ENCODE results near the gene RDH8.
A peak's percentile ranks its signal among the peaks of the same experiment; 100 is the strongest.
"Not testable (repeated sequence)": the region's sequence is repeated elsewhere in the genome, so short reads cannot be mapped to it uniquely, and the experiment has no call there.

RDH8 gene

DNA sequence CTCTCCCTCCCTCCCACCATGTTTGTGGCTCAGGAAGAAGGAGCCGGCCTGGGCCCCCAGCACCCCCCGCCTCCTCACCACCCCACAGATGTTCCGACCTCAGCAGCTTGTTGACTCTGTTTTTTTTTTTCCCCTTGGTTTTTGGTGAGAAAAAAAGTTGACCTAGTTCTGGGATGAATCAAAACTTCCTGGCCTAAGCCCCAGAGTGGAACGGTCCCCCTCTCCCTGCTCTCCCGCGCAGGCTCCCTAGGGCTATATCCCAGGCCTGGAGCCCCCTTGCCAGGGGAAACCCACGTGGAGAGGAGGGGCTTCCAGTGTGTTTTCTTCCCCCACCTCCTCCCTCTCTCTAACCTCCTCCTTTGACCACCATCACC, 7.0 kb upstream of the RDH8 start:
- peak; percentile 29 for DNase-seq

DNA sequence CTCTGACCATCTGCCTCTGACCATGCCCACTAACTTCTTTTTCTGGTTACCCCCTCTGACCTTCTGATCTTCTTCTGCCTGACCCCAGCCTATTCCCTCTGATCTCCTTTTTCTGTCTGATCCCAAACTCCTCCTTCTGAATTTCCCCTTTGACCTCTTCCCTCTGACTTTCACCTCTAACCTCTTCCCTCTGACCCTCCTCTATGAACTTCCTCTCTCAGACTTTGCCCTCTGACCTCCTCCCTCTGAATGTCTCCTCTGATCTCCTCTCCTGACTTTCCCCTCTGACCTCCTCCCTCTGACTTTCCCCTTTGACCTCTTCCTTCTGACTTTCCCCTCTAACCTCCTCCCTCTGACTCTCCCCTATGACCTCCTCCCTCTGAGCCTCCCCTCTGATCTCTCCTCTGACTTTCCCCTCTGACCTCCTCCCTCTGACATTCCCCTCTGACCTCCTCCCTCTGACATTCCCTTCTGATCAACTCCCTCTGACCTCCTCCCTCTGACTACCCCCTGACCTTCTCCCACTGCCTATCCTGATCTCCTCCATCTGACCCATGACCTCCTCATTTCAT, 6.4 kb upstream of the RDH8 start:
- no peak for DNase-seq

DNA sequence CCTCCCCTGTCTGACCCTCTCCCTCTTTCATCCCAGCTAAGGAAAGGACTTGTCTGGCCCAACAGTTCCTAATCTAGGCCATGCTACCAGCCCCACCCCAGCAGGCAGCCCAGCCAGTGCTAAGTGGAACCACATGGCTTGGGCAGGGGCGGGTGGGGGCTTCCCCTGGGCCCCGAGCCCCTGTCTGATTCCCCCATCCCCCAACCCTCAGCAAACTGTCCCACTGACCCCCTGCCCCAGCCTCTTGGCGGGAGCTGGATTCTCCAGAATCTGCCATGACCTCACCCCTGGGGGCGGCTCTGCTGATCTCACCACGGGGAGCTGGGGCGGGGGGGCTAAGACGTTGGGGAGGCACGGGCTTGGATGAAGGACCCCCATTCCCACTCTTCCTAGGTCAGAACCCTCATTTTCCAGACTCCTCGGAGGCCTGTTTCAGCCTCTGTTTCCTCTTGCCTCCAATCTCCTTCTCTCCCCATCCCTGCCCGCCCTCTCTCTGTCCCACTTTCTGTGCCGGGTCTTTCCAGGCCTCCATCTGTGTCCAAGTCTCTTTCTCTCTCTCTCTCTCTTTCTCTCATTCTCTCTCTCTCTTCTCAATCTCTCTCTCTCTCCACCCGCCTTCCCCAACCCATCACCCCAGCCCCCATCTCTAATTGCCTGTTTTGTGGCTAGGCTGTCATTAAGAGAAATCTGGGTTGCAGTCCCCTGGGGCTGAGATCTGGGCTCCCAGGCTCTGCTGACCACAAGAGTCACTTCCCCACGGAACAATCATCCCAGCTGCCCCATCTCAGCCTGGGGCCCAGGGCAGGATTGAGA, 5.7 kb upstream of the RDH8 start:
- no peak for DNase-seq

DNA sequence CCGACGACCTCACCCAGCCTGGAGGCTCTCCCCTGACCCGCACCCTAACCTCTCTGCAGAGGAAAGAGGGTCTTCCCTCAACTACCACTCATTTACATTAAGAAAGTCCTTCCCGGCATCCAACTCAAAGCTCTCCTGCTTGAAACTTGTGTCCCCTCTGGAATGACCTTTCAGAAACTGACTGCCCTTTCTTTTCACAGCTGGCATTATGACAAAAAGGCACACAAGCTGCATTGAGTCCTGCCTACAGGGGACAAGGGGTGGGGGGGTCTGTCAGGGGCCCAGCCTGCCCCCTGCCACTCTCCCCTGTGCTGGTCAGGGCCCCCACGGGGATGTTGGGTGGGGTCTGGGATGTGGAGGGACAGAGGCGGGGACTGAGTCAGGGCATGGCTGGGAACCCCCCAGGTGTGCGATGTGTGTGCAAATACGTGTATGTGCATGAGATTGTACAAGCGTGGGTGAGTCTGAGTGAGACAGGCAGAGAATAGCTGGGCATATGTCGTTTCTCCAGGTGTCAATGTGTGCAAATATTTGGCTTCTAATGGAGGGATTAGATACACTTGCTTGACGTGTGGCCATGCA, 5.0 kb upstream of the RDH8 start:
- no peak for DNase-seq

DNA sequence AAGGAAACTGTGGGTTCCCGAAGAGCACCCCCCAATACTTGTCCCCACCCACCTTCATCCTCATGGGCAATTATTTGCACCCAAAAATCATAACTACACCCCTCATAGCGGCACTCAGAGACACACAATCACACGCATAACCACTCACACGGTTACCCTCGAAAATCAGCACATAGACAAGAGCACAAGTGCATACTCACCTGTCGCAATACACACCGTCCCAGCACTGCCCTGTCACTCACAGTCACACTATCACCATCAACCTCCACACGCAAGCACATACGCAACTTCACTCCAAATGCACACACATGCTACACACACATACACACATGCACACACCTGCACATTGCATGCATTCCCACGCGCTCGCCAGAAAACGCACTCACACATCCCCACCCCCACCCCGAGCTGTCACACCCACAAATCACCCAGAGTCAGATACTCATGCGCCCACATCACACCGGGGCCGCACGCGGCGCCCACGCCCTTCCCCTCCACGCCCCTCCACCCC, 3.5 kb upstream of the RDH8 start:
- DNase-seq = peak; percentile 15

DNA sequence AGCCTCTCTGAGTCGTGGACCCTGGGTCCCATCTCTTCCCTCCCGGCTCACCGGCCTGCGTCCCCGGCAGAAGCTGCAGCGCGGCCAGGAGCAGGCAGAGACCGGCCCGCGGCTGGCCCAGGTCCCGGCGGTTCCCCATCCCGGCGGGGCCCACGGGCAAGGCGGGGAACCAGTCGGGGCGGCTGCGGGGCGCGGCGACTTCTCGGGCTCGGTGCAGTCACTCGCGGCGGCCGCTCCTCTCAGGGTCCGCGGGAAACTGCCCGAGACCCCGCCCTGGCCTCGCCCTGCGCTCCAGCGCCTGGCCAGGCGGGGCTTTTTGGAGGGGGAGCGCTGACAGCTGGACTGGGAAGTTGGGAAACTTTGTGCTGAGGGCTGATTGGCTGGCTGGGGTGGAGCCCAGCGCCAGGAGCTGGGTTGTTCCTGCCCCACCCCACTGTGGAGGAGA, 3.0 kb upstream of the RDH8 start, which contains the start of gene COL5A3:
Gene COL5A3 (minus strand): TSS at position 258 of the 445 bp plus-strand sequence. CDS start 119 bp downstream, at position 139.
- no peak for DNase-seq

DNA sequence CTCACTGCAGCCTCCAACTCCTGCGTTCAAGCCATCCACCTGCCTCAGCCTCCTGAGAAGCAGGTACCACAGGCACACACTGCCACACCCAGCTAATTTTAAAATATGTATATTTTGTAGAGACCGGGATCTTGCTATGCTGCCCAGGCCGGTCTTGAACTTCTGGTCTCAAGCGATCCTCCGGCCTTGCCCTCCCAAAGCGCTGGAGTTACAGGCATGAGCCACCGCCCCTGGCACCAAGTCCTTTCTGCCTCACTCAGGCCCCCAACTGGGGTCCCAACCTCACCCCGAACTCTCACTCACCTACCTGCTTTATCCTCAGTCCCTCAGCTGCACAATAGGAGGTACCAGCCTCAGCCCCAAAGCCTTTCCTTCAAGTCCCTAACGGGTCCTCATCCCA, 2.3 kb upstream of the RDH8 start:
- DNase-seq = no peak

DNA sequence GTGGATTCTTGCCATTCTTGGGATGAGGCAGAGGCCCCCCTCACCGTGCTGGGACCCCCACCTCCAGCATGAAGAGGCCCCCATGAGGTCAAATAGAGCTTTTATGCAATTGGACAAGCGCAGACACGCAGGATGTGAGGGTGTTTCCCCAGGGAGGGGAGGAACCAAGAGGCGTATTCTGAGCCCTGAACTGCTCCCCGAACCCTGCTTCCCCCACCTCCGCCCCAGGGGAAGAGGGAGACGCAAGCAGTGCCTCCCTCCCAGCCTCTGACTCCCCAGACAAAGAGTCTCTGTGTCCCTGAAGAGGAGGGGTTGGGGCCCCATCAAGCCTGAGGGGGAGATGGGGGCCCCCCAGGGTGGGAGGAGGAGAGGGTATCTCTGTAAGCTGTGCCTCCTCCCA, 1.3 kb upstream of the RDH8 start:
- no peak for DNase-seq

DNA sequence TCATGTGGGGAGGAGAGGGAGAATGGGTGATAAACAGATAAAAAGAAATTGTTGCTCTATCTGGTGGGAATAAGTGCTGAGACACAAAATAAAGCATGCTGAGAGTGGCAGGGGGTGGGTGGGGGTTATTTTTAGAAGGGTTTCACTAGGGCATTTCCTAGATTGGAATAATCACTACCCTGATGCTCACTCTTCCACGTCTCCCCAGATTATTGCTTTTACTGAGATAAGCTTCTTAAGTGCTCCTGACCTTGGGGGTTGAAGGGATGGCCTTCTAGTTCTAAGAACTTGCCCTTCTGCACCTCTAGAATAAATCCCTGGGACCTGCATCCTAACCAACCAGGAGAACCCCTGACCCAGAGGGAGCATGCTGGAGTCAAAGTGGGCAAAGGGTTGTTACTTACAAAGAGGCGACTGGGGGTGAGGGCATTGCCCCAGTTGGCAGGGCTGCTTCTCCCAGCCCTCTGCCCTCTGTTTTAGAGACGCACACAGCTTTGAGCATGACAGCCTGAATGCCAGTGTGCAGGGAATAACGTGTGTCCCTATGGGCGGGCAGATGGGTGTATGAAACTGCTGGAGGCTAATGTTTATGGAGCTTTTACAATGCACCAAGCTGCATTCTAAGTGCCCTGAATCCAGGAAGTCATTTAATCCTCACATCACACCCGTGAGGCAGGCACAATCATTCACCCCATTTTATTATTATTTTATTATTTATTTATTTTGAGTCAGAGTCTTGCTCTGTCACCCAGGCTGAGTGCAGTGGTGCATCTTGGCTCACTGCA, 743 bp downstream of the RDH8 start:
- DNase-seq = no peak

DNA sequence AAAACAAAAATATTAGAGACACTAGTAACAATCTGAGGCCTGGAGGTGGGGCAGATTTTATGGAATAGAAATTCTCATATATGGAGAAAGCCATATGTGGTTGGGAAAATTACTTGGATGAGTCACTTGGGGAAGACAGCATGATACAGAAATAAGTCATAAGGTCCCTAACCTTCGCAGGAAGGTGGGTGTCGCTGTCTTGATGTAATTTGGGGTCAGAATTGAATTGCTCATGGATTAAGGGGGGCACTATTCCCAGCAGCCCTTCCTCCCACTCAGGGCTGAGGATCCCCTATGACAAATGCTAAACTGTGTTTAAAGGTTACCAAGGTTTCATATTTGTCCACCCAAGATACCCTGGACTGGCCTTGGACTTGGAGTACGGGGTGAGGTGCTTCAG, 5.0 kb downstream of the RDH8 start:
- no peak for DNase-seq

DNA sequence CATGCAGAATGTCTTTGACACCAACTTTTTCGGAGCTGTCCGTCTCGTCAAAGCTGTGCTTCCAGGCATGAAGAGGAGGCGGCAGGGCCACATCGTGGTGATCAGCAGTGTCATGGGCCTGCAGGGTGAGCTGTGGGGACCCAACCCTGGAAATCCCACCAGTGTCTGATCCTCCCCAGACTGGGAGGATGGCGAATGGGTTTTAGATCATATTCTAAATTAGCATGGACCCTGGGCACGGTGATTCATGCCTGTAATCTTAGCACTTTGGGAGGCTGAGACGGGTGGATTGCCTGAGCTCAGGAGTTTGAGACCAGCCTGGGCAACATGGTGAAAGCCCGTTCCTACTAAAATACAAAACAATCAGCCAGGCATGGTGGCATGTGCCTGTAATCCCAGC, 5.5 kb downstream of the RDH8 start:
- no peak for DNase-seq

DNA sequence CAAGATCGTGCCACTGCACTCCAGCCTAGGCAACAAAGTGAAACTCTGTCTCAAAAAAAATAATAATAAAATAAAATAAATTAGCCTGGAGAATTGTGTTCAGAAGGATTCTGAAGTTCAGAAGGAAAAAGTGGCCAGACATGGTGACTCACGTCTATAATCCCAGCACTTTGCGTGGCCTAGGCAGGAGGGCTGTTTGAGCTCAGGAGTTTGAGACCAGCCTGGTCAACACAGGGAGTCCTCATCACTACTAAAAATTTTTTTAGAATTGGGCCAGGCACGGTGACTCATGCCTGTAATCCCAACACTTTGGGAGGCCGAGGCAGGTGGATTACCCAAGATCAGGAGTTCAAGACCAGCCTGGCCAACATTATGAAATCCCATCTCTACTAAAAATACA, 6.0 kb downstream of the RDH8 start:
- DNase-seq = no peak

DNA sequence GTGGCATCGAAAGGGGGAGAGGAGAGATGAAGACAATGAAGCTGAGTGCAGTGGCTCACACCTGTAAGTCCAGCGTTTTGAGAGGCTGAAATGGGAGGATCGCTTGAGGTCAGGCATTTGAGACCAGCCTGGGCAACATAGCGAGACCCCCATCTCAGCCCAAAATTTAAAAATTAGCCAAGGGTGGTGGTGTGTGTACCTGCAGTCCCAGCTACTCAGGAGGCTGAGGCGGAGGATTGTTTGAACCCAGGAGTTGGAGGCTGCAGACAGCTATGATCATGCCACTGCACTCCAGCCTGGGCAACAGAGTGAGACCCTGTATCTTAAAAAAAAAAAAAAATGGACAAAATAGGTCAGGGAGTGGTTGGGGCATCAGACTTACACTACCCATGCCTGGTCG, 7.6 kb downstream of the RDH8 start:
- no peak for DNase-seq

DNA sequence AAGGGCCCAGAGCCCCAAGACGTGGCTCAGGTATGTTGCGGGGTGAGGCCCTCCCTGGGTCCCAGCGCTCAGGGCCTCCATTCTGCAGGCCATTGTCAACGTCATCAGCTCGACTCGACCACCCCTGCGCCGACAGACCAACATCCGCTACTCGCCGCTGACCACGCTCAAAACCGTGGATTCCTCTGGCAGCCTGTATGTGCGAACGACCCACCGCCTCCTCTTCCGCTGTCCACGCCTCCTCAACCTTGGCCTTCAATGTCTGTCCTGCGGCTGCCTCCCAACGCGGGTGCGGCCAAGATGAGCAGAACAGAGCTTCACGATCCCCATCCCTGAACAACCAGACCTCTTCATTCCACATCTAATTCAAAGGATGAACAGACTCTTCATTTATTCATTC, 8.2 kb downstream of the RDH8 start:
- no peak for DNase-seq

DNA sequence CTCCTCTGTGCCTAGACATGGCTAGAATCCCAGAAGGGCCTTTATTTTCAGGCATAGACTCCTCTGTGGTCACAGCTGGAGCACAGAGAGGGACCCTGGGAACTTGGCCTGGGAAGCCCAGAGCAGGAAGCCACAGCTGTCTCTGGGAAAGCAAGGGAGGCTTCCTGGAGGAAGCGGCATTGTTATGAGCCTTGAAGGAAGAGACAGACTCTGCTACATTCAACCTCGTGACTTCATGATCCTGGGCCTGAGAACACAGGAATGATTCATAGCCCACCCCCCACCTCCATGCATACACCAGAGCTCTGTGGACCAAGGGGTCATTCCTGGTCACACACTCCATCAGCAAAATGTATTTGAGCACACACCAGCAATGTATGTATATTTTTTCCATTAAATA, 8.6 kb downstream of the RDH8 start:
- DNase-seq = no peak

DNA sequence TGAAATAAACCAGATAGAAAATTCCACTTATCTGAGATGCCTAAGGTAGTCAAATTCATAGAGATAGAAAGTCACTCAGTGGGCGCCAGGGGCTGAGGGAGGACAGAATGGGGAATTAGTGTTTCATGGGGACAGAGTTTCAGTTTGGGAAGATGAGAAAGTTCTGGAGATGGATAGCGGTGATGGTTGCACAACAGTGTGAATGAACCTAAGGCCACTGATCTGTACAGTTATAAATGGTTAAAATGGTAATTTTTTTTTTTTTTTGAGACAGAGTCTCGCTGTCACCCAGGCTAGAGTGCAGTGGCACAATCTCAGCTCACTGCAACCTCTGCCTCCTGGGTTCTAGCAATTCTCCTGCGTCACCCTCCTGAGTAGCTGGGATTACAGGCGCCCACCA, 9.8 kb downstream of the RDH8 start:
- not testable (repeated sequence) for DNase-seq

DNA sequence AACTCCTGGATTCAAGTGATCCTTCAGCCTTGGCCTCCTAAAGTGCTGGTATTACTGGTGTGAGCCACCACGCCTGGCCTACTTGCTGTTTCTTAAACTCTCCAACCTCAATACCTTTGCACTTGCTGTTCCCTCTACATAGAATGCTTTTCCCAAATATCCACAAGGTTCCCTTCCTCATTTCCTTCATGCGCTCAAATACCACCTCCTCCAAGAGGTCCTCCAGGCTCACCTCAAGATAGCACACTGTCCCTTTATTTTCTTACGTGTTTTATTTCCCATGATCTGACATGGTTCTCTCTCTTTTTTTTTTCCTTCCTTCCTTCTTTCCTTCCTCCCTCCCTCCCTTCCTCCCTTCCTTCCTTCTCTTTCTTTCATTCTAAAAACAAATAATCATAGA, 13.5 kb downstream of the RDH8 start:
- DNase-seq = no peak

DNA sequence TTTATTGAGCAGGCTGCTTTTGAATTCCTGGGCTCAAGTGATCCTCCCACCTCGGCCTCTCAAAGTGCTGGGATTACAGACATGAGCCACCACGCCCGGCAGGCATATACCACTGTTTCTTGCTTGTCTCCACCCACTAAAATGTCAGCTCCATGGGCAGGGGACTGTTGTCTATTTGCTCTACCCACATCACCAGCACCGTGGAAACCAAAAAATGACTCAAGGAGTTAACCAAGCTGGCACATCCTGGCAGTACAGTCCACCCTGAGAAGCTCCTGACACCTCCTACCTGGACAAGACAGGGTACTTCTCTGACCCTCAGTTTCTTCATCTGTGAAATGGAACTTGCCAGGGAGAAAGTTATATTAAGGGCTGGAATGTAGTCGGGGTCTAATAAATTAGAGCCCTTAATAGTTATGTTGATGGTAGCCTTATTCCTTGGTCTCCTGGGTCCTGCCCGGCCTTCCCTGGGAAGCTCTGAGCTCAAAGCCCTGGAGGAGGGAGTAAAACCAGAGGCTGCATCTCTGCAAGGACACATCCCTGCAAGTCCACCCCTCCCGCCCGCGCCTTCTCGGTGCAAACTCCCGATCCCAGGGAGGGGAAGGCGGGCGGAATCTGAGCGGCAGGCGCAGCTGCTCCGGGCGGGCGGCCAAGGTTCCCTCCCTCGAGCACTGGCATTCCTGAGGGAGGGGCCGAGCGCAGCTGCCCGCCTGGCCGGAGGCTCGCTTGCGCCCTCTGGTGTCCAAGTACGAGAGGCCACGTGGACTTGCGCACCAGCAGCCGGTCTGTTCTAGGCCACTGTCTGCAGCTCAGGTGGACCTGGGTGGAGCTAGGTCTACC, 14.1 kb downstream of the RDH8 start:
- DNase-seq = peak; percentile 59

DNA sequence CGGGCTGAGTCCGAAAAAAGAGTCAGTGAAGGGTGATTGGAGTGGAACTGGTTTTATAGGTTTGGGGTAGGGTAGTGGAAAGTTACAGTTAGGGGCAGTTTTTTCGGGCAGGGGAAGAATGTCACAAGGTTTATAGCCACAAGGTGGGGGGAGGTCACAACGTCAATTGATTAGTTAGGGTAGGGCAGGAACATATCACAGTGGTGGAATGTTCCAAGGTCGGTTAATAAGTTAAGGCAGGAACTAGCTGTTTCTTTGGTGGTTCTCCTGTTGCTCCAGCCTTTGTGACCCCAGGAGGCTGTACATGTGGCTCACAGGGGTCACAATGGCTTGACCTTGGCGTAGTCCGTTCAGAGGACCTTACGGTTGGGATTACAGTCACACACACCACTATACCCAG, 20.3 kb downstream of the RDH8 start:
- no peak for DNase-seq

DNA sequence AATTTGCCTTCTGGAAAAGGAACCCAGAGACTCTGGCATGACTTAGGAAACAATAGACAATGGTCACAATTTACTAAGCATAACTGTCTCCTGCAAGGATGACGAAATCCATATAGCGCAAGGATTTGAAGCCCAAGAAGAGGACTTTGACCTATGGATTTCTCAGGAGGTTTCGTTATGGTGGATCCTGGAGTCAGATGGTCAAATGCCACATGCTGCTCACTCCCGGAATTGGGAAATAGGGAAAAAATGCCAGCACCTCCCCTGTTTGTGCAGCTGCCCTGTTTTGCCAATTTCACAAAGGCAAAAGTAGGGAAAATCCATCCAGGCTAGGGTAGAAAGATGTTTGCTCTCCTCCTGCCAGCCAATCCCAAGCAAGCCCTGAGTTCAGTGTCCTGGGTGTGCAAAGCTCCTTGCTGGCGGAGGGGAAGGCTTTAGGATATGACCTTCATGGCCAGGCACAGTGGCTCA, 23.4 kb downstream of the RDH8 start:
- DNase-seq = no peak

DNA sequence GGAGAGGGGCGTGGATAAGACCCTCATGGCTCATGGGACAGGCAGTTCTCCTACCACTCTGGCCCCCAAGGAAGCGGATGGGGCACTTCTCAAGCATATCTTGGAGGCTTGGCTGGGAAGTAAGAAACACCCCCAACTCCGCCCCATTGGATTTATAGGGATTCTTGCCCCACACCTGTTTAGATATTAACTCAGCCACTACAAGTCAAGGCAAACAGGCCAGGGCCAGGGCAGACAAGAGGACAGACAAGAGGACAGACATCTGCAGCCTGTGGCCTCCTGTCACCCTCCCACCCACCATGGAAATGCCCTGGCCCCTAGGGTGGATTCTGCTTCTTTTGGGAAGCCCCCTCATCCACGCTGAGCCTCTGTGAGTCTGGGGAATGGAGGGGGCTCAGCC, 24.1 kb downstream of the RDH8 start:
- DNase-seq = no peak

DNA sequence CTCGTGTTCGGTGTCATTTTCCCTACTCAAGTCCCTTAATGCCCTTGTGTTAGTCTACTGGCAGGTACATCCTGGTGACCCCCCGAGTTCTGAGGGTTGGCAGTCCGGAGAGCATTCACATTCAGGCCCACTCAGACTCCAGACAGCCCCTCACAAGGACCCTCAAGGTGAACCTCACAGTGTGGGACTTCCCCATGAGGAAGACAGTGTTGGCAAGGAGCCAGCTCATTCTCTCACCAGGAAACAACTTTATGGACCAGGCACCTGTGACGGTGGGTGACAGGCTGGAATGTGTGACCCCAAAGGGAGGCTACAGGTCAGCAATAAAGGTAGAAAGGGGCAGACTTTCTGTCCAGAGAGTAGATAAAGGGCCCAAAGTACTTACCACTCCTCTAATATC, 24.5 kb downstream of the RDH8 start:
- DNase-seq = no peak

Data from central memory CD4-positive, alpha-beta T cell (primary cell).